HG03159 (cell line): ENCODE data around the gene NRXN2.

Experiments
- ATAC-seq: cut with Tn5 transposase; IDR thresholded peaks from one replicate; pipeline ENCODE4 v1.9.1; 2021; ENCODE audit warnings: mild to moderate bottlenecking, moderate library complexity; ENCODE audit not compliant: unreplicated experiment

Gene NRXN2

GRCh38 chr11:64744544-64745188 is 21.7 kb upstream of the NRXN2 start:
- peak; percentile 30 for ATAC-seq

GRCh38 chr11:64743591-64744543 is 20.9 kb upstream of the NRXN2 start, which contains the start of gene RASGRP2:
RASGRP2 (minus strand) TSS chr11:64744142; CDS start chr11:64742866, 1,276 bp downstream.
- ATAC-seq = no peak

DNA sequence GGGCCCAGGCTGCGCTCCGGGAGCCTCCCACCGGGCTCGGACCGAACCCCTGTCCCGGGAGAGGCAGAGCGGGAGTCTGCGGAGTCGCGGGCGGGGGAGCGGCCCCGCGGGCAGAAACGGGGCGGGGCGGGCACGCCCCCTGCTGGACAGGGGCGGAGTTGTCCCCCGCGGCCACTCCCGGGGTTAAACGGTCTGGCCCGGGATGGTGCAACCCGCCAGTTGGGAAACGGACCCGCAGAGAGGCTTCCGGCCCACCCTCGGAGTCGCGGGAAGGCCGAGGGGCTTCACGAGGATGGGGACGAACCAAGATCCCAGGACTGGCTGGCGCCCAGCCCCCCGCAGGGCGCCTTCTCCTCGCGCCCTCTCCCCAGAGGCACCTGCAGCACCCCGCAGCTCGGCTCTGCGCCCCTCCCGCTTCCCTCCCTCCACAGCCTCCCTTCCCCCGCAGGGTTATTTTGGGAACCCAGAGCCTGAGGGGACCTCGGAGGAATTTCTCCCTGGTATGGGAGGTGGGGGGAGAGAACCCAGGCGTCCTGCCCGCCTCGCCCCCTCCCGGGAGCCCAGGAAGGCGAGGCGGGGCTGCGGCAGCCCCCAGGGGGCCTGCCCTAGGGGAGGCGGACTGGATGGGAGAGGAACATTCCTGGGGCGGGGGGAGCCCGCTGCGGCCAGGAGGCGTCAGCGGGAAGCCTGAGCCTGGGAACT is 20.0 kb upstream of the NRXN2 start:
- ATAC-seq = no peak

DNA sequence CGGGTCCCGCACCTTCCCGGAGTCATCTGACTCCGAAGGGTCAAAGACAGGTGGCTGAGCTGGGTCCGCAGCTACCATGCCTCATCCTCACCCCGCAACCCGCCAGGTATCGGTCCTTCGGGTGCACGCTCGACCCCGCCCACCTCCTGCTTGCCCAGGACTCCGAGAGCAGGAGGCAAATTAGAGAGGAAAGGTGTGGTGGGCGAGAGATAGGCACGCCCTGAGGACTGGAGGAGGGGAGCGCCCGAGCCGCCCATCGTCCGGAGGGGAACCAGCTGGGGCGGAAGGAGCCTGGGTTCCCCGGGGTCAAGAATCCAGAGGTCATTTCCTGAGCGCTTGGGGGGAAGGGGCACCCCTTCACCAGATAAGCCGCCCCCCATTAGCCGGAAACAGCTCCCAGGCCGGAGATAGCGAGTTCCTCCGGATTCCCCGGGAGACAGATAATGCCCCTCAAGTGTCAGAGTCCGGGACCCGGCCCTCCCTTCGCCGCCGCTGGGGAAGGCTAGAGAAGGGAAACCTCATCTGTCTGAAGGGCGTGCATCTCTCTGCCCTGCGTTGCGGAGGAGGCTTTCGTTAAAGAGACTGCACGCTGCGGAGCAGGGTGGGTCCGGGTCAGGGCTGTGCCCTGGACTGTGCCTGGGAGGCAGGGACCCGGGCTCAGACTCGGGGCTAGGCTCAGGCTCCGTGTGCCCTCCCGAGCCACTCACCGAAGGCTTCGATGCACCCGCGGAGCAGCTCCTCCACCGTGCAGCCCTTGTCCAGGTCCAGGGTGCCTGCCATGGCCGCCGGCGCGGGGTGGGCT is 19.3 kb upstream of the NRXN2 start:
- no peak for ATAC-seq

- no peak for ATAC-seq
Observed at GRCh38 chr11:64741375-64742086, 18.5 kb upstream of the NRXN2 start.

DNA sequence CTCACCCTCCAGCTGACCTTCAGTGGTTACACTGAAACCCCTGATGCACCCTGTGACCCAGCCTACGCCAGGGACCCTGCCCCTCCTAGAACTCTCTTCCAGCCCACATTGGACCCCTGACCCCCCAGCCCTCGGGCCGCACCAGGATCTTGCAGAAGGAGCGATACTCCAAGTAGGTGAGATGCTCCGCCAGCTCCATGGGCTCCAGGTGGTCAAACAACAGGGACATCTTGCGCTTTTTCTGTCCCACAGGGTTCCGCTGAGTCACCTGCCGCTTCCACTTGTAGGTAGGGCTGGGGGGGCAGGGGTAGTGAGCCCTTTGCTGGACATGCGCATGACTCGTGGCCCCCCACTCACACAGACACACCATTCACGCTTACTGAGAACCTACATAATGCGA is 16.9 kb upstream of the NRXN2 start:
- ATAC-seq = no peak

DNA sequence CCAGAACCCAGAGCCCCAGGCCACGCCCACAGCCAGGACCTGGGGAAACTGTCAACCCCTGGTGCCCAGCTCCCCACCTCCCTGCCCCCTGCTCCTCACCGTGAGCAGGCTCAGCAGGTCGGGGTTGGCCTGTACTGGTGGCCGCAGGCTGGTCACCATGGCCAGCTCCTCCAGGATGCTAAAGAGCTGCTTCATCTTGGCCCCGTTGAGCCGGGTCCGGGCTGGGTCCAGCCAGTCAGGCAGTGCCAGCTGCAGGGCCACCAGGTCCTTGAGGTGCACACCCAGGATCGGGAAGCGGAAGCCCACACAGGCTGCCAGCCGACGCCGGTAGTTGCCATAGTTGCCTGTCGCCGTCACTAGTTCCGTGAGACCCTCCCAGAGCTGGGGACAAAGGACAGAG is 13.7 kb upstream of the NRXN2 start:
- no peak for ATAC-seq

- ATAC-seq = no peak
Observed at GRCh38 chr11:64735725-64736259, 12.8 kb upstream of the NRXN2 start.

- no peak for ATAC-seq
Observed at GRCh38 chr11:64734811-64735724, 12.1 kb upstream of the NRXN2 start.

- no peak for ATAC-seq
Observed at GRCh38 chr11:64731601-64732000, 8.6 kb upstream of the NRXN2 start.

DNA sequence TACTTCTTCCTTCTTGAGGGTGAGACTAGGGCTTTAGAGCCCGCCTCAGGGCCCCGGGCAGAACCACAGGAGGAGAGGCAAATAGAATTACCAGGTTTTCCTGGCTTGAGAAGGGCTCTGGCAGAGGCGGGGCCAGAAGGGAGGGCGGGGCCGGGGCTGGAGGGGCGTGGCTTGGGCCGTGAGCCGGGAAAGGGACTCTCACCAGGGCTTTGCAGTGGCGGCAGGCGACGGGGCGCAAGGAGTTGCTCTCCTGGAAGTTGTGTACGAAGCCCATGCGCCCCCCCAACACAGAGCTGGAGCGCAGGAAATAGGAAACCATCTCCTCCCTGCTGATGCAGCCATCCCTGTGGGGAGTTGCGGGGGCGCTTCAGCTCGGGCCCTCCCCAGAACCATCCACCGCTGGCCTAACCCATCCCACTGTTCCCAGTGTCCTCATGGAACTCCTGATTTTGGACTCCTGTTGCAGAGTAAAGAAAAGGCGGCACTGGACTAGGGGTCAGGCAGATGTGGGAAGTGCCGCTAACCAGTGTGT is 6.9 kb upstream of the NRXN2 start:
- ATAC-seq = no peak

GRCh38 chr11:64728757-64729365 is 5.9 kb upstream of the NRXN2 start:
- no peak for ATAC-seq

DNA sequence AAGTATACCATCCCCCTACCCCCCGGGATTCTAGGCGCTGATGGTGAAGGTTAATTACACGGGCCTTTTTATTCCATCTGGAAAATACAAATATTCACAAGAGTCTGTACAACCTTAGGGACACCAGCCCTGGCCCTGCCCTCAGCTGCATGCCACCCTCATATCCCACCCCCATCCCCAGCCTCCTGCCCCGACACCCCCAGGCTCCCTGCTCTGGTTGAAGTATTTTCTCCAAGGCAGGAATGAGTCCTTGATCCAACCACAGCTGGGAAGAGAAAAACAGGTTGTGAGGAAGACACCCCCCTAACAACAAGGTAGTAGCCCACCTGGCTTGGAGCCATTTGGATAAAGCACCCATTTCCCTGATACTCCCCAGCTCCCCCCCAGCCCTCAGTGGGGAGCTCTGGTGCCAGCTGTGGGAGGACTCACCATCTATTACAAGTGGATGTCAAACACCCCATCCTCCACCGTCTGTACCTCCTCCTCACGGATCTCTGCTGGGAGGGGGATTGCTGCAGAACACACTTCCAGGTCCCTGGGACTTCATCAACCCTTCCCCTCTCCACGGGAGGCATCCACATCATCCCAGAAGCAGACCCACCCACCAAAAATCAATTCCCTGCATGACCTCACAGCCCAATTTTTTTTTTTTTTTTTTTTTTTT is 4.0 kb upstream of the NRXN2 start:
- ATAC-seq = no peak

GRCh38 chr11:64726211-64726641 is 3.2 kb upstream of the NRXN2 start:
- ATAC-seq = no peak

DNA sequence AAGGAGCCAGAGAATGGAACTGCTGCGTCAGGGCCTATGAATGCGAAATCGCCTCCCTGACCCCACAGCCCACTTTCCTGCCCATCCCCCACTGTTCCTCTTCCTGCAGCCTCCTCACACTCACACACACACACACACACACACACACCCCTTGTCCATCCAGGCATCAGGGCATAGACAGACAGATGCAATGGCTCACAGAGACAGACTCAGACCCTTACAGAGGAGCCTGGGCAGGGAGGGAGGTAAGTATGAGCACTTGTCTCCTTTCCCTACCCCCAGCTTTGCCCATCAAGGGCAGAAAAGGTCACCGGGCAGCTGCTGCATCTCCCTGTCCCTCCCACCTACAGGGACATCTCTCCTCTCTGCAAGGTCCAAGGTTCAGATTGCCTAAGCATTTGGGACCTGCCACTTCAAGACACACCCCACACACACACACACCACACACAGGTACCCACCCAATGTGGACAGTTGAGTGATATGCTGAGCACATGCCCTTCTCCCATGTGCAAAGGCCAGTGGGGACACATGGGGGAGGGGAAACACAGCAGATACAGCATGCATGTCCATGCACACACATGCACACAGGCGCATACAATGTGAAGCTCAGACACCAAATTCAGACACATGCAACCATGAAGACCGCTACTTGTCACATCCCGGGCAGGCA is 2.0 kb upstream of the NRXN2 start:
- no peak for ATAC-seq

GRCh38 chr11:64723907-64724862 is 1.2 kb upstream of the NRXN2 start:
- no peak for ATAC-seq
